GM12875 (cell line): ENCODE measurements around the gene PCGF6.
A peak's percentile ranks its signal among the peaks of the same experiment; 100 is the strongest.

Experiments
- H3K4me3 ChIP-seq: one replicate; pipeline ENCODE4 v1.5.1; 2011; ENCODE audit warnings: low read depth, low read length, control low read depth
- TF ChIP-seq, protein P1 (sequence below): IDR thresholded peaks from 2 replicates; pipeline ENCODE4 v1.5.1; 2011; ENCODE audit warnings: low read depth, mild to moderate bottlenecking, control low read depth, inconsistent platforms, low read length, moderate library complexity, borderline replicate concordance; ENCODE audit not compliant: insufficient read depth

PCGF6 gene

DNA sequence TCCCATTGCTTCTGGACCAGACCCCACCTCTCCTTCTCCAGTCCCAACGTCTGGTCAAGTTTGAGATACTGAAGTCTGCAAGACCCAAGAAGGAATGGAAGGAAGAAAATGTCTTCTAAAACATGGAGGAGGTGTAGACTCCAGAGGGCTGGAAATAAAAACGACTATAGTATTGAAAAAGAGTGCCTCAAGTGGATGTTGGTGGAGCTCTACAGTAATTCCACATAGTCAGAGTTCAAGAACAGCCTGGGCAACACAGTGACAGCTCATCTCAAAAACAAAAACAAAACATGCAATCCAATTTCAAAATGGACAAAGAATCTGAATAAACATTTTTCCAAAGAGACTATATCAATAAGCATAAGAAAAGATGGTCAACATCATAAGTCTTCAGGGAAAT lies 2.3 kb upstream of the PCGF6 start:
- TF ChIP-seq, protein P1, sequence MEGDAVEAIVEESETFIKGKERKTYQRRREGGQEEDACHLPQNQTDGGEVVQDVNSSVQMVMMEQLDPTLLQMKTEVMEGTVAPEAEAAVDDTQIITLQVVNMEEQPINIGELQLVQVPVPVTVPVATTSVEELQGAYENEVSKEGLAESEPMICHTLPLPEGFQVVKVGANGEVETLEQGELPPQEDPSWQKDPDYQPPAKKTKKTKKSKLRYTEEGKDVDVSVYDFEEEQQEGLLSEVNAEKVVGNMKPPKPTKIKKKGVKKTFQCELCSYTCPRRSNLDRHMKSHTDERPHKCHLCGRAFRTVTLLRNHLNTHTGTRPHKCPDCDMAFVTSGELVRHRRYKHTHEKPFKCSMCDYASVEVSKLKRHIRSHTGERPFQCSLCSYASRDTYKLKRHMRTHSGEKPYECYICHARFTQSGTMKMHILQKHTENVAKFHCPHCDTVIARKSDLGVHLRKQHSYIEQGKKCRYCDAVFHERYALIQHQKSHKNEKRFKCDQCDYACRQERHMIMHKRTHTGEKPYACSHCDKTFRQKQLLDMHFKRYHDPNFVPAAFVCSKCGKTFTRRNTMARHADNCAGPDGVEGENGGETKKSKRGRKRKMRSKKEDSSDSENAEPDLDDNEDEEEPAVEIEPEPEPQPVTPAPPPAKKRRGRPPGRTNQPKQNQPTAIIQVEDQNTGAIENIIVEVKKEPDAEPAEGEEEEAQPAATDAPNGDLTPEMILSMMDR, result no peak
- H3K4me3 ChIP-seq, result no peak overlapping the region

DNA sequence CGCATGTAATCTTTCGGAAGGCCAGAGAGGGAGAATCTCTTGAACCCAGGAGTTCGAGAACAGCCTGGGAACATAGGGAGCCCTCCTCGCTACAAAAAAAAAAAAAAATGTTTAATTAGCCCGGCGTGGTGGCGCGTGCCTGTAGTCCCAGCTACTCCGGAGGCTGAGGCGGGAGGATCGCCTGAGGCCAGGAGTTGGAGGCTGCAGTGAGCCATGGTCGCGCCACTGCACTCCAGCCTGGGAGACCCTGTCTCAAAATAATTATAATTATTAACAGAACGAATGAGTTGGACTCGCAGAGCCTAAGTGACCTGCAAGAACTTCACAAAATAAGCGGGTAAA lies 794 bp downstream of the PCGF6 start:
- TF ChIP-seq, protein P1, result no peak
- peak overlapping the region; percentile 94 for H3K4me3 ChIP-seq

DNA sequence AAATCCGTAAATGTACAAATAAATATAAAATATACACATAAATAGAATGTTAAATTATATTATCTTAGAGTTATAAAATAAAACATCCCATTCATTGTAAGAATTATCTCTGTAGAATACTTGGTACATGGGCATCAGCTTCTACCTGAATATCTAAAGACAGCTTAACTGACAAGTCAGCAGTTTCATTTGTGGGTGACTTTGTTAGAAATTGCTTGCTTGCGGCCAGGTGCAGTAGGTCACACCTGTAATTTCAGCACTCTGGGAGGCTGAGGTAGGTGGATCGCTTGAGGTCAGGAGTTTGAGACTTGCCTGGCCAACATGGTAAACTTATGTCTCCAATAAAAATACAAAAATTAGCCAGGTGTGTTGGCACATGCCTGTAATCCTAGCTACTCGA lies 14.6 kb downstream of the PCGF6 start:
- H3K4me3 ChIP-seq, result no peak overlapping the region
- TF ChIP-seq, protein P1, result no peak

DNA sequence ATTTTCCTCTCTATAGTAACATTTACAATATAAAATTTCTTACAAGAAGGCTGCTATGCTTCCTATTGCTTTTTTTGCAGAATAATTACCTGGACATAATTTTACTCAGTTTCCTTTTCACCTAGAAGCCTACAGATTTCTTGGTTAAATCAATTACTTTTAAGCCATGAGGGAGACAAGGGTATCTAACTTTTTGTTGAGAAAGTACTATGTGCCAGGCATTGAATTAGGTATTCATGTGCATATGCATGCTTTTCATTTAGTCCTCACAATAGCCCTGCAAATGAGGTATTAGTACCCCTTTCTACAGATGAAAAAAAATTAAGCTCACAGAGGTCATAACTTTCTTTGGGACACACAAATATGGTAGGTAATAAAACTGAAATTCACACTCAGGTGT lies 16.4 kb downstream of the PCGF6 start:
- TF ChIP-seq, protein P1, result no peak
- no peak overlapping the region for H3K4me3 ChIP-seq

DNA sequence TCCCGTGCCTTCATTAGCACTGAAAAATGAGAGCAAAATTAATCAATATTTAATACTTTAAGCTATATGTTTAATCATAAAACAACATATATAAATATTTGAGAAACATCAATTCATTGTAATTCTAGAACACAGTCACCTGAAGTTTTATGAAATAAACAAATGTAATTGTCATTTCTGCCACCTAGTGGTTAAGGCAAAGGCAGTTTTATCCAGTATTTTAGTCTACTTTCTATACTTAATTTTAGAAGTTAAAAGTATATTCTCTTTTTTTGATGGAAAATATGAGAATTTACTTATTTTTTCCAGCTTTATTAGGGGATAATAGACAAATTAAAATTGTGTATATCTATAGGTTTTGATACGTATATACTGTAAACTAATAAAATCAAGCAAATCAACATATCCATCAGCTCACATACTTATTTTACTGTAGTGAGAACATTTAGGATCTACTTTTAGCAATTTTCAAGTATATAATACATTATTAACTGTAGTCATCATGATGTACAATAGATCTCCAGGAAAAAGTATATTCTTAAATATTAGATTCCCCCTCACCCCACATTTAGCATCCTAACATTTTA lies 16.9 kb downstream of the PCGF6 start:
- TF ChIP-seq, protein P1, result no peak; the same call in 1 of the 2 replicates

DNA sequence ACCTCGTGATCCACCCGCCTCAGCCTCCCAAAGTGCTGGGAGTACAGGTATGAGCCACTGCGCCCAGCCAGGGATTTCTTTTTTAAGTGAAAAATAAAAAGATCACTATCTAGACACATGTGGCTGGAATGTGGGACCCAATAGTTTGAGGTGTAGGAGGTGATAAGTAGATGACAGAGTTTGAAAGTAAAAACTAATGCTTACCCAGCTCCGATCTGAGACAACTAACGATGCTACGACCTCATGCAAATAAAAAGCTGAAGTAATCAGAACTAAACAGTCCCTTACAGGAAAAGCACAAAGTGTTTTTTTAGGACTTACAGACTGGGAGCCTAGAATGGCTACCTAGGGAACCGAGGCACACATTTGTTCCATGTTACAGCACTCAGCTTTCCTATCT lies 23.0 kb downstream of the PCGF6 start:
- TF ChIP-seq, protein P1, result no peak
- H3K4me3 ChIP-seq, result no peak overlapping the region

More for the DNA sequence above, 16.9 kb downstream of the PCGF6 start:
- H3K4me3 ChIP-seq, result no peak overlapping the region

DNA sequence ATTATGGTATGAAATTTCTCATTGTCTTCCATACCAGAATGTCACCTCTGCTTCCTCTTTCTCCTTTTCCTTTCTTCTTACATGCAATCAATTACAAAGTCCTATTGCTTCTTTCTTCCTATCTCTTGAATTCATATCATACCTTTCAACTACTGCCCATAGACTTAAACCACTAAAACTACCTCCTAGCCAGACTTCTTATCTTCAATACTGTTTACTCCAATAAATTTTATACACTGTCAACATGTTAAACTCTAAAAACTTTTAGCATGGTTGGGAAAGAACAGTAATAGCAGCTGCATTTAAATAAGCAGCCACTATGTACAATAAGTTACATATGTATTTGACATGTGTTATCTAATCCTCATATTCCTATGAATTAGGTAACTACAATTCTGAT lies 34.9 kb downstream of the PCGF6 start:
- no peak overlapping the region for H3K4me3 ChIP-seq
- TF ChIP-seq, protein P1, result no peak
